ENCODE data around the gene SART3.
"Not testable (repeated sequence)": the region's sequence is repeated elsewhere in the genome, so short reads cannot be mapped to it uniquely, and the experiment has no call there.

The SART3 gene

DNA sequence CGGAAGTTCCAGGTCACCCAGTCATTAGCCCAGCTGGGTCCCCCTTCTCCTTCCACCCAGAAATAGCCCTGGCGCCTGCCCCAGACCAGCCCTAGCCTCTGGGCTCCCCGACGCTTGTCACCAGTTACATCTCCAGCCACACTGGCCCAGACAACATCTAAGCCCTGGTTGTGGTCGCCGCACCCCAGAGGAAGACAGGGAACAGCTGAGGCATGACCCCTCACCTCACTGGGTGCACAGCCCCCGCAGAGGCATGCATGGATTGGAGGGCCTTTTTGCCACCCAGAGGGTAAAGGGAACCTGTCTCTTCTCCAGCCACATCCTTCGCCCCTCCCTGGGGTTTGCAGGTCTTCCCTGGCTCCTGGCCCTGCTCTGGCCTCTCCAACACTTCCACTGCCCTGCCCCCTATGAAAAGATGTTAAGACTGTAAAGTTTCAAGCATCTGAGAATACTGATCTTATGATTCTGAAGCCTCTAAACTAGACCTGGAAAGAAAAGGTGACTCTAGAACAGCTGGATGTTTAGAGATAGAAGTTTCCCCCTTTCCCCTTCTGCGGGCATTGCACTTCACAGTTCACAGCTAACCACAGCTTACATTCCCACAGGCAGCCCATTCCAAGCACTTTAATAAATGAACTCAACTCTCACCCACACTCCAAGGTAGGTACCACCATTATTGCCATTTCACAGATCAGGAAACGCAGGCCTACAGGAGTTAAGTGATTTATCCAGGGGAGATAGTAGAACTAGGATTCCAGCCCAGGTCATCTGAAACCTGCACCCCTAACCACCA lies 22.2 kb upstream of the SART3 start:
- no peaks in the 10 kb centered on the region for H3K36me3 ChIP-seq (ENCODE audit: control insufficient read depth, insufficient read depth, low read length)
- no peak overlapping the region for H3K4me3 ChIP-seq (ENCODE audit: low read length)
- H3K9ac ChIP-seq (ENCODE audit: low read length), result no peak overlapping the region

DNA sequence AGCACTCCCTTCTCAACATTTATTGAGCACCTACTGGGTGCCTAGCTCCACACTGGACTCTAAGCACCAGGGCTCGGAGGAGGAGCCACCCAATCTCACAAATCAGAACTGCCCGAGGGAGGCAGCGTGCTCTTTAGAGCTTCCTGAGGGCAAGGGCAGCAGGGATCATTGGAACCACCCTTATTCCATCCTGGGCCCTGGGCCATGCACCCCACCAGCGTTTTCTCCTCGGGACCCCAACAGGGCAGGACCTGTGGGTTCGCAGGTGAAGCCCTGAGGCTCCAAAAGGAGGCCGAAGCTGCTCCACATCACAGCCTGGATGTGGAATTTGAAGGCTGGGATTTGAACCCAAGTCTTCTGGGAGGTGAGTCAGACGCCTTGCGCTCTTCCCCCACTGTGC lies 21.5 kb upstream of the SART3 start:
- H3K9ac ChIP-seq (ENCODE audit: low read length), result no peak overlapping the region
- H3K36me3 ChIP-seq (ENCODE audit: control insufficient read depth, insufficient read depth, low read length), result no peaks in the 10 kb centered on the region
- H3K27me3 ChIP-seq (ENCODE audit: control insufficient read depth, insufficient read depth, low read length), result no peaks in the 10 kb centered on the region
- H3K9me3 ChIP-seq (ENCODE audit: control insufficient read depth, low read length), result no peaks in the 10 kb centered on the region
- H3K4me3 ChIP-seq (ENCODE audit: low read length), result no peak overlapping the region
- H3K4me1 ChIP-seq (ENCODE audit: control insufficient read depth, insufficient read depth, low read length), result no peaks in the 10 kb centered on the region

More for the DNA sequence above, 22.2 kb upstream of the SART3 start:
- Histone ChIP-seq H3K4me1 (ENCODE audit: control insufficient read depth, insufficient read depth, low read length) (peaks cover 2% of the 10 kb centered on the region), H3K9me3 (ENCODE audit: control insufficient read depth, low read length) (no peaks in the 10 kb centered on the region), H3K27me3 (ENCODE audit: control insufficient read depth, insufficient read depth, low read length) (no peaks in the 10 kb centered on the region)

DNA sequence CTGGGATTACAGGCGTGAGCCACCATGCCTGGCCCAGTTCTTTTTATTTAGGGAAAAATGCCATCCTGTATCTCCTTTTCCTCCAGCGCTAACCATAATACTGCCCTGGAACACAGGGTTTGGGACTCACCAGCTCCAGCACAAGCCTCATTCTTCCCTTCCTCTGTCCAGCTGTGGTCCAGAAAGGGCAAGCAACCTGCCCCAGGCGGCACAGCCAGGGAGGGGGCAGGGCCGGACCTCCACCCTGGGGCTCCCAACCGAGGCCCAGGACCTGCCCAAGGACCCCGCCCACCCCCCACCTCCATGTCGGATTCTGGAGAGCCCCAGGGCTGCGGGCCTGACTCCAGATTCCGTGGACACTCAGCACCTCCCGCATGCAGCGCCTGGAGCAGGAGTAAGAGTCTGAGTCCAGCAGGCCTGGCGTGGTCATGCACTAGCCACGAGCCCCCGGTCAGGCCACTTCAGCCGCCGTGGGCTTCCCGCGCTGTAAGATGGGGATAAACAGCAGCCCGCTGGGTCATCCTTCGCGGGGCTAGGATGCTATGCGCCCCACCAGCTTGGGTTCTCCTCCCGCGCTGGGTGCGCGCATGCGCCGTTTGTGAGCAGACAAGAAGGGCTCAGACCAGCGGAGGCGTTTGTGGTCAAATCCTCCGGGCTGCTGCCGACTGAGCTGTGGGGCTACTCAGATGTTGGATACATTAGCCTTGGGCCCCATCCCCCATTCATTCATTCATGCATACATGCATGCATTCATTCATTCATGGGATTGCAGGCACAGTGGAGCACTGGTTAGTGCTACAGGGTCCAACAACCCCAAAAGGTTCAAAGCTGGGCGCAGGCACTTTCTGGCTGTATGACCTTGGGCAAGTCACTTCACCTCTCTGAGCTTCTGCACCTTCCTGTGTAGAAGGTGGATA lies 20.6 kb upstream of the SART3 start:
- Histone ChIP-seq H3K4me1 (ENCODE audit: control insufficient read depth, insufficient read depth, low read length) (no peaks in the 10 kb centered on the region), H3K27me3 (ENCODE audit: control insufficient read depth, insufficient read depth, low read length) (no peaks in the 10 kb centered on the region), H3K9ac (ENCODE audit: low read length) (no peak overlapping the region), H3K9me3 (ENCODE audit: control insufficient read depth, low read length) (no peaks in the 10 kb centered on the region), H3K36me3 (ENCODE audit: control insufficient read depth, insufficient read depth, low read length) (no peaks in the 10 kb centered on the region), H3K4me3 (ENCODE audit: low read length) (no peak overlapping the region)

DNA sequence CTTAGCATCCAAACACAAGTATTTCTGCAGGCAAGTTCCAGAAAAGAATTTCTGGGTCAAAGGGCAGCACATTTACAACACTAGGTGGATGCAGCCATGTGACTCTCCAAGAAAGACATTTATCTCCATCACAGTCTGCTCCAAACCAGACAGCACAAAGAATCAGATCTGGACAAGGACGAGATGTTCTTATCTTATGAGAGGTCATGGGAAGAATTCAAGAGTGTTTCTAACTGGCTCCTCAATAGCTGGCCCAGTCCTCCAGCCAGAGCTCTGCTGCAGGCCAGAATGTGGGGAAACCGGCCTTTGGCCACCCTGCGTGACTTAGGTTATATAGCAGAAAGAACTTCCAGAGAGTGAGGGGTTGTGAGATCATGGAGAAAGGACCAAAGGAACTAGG lies 19.6 kb upstream of the SART3 start:
- no peaks in the 10 kb centered on the region for H3K9me3 ChIP-seq (ENCODE audit: control insufficient read depth, low read length)
- H3K36me3 ChIP-seq (ENCODE audit: control insufficient read depth, insufficient read depth, low read length), result no peaks in the 10 kb centered on the region
- H3K27me3 ChIP-seq (ENCODE audit: control insufficient read depth, insufficient read depth, low read length), result no peaks in the 10 kb centered on the region
- H3K9ac ChIP-seq (ENCODE audit: low read length), result no peak overlapping the region
- no peak overlapping the region for H3K4me3 ChIP-seq (ENCODE audit: low read length)
- H3K4me1 ChIP-seq (ENCODE audit: control insufficient read depth, insufficient read depth, low read length), result no peaks in the 10 kb centered on the region

DNA sequence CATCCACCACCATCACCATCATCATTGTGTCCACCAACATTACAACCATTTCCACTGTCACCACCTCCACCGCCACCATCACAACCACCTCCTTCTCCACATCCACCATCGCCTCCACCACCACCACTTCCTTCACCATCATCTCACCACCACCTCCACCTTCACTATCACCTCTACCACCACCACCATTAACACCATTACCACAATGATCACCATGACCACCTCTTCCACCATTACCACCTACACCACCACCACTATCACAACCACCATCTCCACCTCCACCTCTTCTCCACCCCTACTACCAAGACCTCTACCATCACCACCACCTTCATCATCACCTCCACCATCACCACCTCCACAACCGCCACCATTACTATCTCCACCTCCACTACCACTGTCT lies 17.8 kb upstream of the SART3 start:
- H3K9ac ChIP-seq (ENCODE audit: low read length), result no peak overlapping the region
- no peak overlapping the region for H3K4me3 ChIP-seq (ENCODE audit: low read length)

DNA sequence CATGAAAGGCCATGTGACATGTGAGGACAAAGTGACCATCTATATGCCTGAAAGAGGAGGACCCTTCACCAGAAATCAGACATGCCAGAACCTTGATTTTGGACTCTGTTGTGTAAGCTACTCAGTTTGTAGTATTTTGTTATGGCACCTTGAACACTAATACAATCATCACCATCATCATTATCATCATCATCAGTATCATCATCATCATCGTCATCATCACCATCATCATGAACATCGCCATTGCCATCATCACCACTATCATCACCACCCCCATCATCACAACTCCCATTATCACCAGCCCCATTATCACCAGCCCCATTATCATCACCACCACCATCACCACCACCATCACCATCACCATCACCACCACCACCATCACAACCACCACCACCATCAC lies 17.3 kb upstream of the SART3 start:
- Histone ChIP-seq H3K9ac (ENCODE audit: low read length) (no peak overlapping the region), H3K27me3 (ENCODE audit: control insufficient read depth, insufficient read depth, low read length) (no peaks in the 10 kb centered on the region), H3K4me1 (ENCODE audit: control insufficient read depth, insufficient read depth, low read length) (no peaks in the 10 kb centered on the region), H3K36me3 (ENCODE audit: control insufficient read depth, insufficient read depth, low read length) (no peaks in the 10 kb centered on the region), H3K9me3 (ENCODE audit: control insufficient read depth, low read length) (no peaks in the 10 kb centered on the region), H3K4me3 (ENCODE audit: low read length) (no peak overlapping the region)

More for the DNA sequence above, 17.8 kb upstream of the SART3 start:
- H3K36me3 ChIP-seq (ENCODE audit: control insufficient read depth, insufficient read depth, low read length), result no peaks in the 10 kb centered on the region
- H3K27me3 ChIP-seq (ENCODE audit: control insufficient read depth, insufficient read depth, low read length), result no peaks in the 10 kb centered on the region
- no peaks in the 10 kb centered on the region for H3K4me1 ChIP-seq (ENCODE audit: control insufficient read depth, insufficient read depth, low read length)
- H3K9me3 ChIP-seq (ENCODE audit: control insufficient read depth, low read length), result no peaks in the 10 kb centered on the region

DNA sequence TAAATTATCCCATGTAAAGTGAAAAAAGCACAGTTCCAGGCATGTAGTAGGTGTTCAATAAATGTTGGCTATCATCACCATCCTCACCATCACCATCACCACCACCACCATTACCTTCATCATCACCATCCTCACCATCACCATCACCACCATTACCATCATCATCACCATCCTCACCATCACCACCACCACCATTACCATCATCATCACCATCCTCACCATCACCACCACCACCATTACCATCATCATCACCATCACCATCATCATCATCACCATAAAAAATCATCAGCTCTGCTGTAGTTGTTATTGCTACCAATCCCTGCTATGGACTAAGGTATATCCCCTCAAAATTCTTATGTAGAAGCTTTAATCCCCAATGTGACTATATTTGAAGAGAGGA lies 16.5 kb upstream of the SART3 start:
- Histone ChIP-seq H3K27me3 (ENCODE audit: control insufficient read depth, insufficient read depth, low read length) (no peaks in the 10 kb centered on the region), H3K9me3 (ENCODE audit: control insufficient read depth, low read length) (no peaks in the 10 kb centered on the region), H3K9ac (ENCODE audit: low read length) (no peak overlapping the region), H3K4me1 (ENCODE audit: control insufficient read depth, insufficient read depth, low read length) (no peaks in the 10 kb centered on the region), H3K4me3 (ENCODE audit: low read length) (no peak overlapping the region), H3K36me3 (ENCODE audit: control insufficient read depth, insufficient read depth, low read length) (no peaks in the 10 kb centered on the region)

DNA sequence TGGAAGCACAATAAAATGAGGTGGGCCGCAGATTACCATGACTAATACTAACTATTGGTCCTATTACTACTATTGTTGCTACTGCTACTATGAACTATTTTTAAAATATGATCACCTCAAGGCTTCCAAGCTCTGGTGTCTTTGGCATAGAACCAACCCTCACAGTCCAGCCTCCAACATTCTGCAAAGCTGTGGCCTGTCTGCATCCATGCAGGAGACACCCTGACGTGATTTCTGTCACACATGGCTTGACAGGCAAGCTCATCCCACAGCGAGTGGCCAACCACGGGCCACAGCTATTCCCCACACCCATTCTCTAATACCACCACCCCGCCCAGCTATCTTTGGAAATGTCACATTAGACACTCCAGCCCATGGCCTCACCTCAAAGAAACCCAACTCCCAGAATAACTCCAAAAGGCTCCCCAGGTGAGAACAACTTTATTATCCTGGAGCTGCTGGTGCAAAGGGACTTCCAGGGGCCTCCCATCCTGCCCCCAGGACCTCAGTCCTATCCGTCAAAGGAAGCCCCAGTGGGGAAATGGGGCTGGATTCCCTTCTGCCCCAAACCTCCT lies 15.8 kb upstream of the SART3 start:
- Histone ChIP-seq H3K36me3 (ENCODE audit: control insufficient read depth, insufficient read depth, low read length) (no peaks in the 10 kb centered on the region), H3K4me3 (ENCODE audit: low read length) (no peak overlapping the region), H3K4me1 (ENCODE audit: control insufficient read depth, insufficient read depth, low read length) (no peaks in the 10 kb centered on the region), H3K9ac (ENCODE audit: low read length) (no peak overlapping the region), H3K9me3 (ENCODE audit: control insufficient read depth, low read length) (no peaks in the 10 kb centered on the region), H3K27me3 (ENCODE audit: control insufficient read depth, insufficient read depth, low read length) (no peaks in the 10 kb centered on the region)

DNA sequence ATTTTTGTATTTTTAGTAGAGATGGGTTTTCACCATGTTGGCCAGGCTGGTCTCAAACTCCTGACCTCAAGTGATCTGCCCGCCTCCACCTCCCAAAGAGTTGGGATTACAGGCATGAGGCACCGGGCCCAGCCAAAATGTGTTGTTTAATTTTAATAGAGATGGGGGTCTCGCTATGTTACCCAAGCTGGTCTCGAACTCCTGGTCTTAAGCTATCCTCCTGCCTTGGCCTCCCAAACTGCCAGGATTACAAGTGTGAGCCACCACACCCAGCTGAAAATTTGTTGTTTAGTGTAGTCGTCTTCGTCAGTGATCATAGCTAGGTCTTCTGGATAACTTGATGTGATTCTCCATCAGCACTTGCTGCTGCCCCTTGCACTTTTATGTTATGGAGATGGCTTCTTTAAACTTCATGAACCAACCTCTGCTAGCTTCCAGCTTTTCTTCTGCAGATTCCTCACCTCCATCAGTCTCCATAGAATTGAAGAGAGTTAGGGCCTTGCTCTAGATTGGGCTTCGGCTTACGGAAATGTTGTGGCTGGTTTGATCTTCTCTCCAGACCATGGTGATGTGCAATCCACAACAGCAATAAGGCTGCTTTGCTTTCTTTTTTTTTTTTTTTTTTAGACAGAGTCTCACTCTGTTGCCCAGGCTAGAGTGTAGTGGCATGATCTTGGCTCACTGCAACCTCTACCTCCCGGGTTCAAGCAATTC lies 14.4 kb upstream of the SART3 start:
- Histone ChIP-seq H3K9ac (ENCODE audit: low read length) (no peak overlapping the region), H3K27me3 (ENCODE audit: control insufficient read depth, insufficient read depth, low read length) (no peaks in the 10 kb centered on the region)

DNA sequence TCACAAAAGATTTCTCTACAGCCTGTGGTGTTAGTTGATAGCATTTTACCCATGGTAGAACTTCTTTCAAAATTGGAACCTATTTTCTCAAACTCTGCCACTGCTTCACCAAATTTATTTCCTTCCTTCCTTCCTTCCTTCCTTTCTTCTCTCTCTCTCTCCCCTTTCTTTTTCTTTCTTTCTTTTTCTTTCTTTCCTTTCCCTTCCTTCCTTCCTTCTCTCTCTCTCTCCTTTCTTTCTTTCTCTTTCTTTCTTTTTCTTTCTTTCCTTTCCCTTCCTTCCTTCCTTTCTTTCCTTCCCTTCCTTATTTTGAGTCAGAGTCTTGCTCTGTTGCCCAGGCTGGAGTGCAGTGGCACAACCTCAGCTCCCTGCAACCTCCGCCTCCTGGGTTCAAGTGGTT lies 13.3 kb upstream of the SART3 start:
- not testable (repeated sequence) for H3K4me1 ChIP-seq (ENCODE audit: control insufficient read depth, insufficient read depth, low read length); H3K36me3 ChIP-seq (ENCODE audit: control insufficient read depth, insufficient read depth, low read length); H3K9me3 ChIP-seq (ENCODE audit: control insufficient read depth, low read length); H3K9ac ChIP-seq (ENCODE audit: low read length); H3K27me3 ChIP-seq (ENCODE audit: control insufficient read depth, insufficient read depth, low read length); H3K4me3 ChIP-seq (ENCODE audit: low read length)

More for the DNA sequence above, 14.4 kb upstream of the SART3 start:
- no peaks in the 10 kb centered on the region for H3K9me3 ChIP-seq (ENCODE audit: control insufficient read depth, low read length)
- H3K4me1 ChIP-seq (ENCODE audit: control insufficient read depth, insufficient read depth, low read length), result no peaks in the 10 kb centered on the region
- H3K4me3 ChIP-seq (ENCODE audit: low read length), result no peak overlapping the region
- no peaks in the 10 kb centered on the region for H3K36me3 ChIP-seq (ENCODE audit: control insufficient read depth, insufficient read depth, low read length)

DNA sequence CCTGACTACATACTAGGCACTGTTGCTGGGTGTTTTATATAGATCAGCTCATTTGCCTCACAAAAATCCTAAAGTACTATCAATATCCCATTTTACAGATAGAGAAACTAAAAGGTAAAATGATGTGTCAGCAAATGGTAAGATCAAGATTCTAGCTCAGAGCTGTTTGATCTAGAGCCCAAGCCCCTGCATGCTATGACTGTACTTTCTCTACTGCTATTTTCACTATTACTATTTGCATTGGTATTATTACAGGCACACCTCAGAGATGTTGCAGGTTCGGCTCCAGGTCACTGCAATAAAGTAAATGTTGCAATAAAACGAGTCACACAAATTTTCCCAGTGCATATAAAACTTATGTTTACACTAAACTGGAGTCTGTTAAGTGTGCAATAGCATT lies 12.3 kb upstream of the SART3 start:
- no peaks in the 10 kb centered on the region for H3K4me1 ChIP-seq (ENCODE audit: control insufficient read depth, insufficient read depth, low read length)
- no peaks in the 10 kb centered on the region for H3K36me3 ChIP-seq (ENCODE audit: control insufficient read depth, insufficient read depth, low read length)
- H3K9me3 ChIP-seq (ENCODE audit: control insufficient read depth, low read length), result no peaks in the 10 kb centered on the region
- H3K9ac ChIP-seq (ENCODE audit: low read length), result no peak overlapping the region
- H3K4me3 ChIP-seq (ENCODE audit: low read length), result no peak overlapping the region
- H3K27me3 ChIP-seq (ENCODE audit: control insufficient read depth, insufficient read depth, low read length), result no peaks in the 10 kb centered on the region

Measured in mucosa of stomach (tissue), 1 donor.